Body of pancreas (tissue), 4 donors: ENCODE measurements around the gene ZNF747.

Experiments
- POLR2A ChIP-seq, 3 donors: fragments of 450-650 bp; IDR thresholded peaks; one replicate each; pipeline ENCODE4 v1.6.1; 2016; ENCODE audit warnings: antibody characterized with exemption in 3 of 3, mild to moderate bottlenecking in 2 of 3
- TF ChIP-seq, protein P1 (sequence below), 7 experiments: fragments of 450-650 bp in 4 of 7; fragments of 200-600 bp in 3 of 7; sonication (generic) in 3 of 7; IDR thresholded peaks; one replicate each; pipeline ENCODE4 v1.5.1; 2016 to 2019; ENCODE audit warnings: antibody characterized with exemption in 7 of 7

DNA sequence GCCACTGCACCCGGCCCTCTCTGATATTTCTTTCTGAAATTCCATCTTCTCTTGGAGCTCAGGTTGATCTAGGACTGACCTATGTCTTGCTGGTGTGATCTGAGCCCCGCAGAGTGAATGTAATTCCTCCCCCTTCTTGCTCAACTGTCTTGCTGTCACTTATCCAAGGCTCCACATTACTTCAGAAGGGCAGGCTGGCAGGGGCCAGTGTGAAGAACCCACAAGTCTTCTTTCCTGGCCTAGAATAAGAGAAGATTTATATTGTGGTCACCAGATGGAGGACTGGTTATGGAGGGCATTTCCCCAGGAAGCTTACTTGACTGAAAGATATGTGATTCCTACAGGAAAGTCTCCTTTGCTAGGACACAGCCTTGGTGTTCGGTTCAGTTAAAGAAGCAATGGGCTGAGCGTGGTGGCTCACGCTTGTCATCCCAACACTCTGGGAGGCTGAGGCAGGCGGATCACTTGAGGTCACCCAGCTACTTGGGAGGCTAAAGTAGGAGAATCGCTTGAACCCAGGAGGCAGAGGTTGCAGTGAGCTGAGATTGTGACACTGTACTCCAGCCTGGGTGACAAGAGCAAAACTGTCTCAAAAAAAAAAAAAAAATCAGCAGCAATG, 48.7 kb downstream of the ZNF747 start:
- TF ChIP-seq, protein P1, sequence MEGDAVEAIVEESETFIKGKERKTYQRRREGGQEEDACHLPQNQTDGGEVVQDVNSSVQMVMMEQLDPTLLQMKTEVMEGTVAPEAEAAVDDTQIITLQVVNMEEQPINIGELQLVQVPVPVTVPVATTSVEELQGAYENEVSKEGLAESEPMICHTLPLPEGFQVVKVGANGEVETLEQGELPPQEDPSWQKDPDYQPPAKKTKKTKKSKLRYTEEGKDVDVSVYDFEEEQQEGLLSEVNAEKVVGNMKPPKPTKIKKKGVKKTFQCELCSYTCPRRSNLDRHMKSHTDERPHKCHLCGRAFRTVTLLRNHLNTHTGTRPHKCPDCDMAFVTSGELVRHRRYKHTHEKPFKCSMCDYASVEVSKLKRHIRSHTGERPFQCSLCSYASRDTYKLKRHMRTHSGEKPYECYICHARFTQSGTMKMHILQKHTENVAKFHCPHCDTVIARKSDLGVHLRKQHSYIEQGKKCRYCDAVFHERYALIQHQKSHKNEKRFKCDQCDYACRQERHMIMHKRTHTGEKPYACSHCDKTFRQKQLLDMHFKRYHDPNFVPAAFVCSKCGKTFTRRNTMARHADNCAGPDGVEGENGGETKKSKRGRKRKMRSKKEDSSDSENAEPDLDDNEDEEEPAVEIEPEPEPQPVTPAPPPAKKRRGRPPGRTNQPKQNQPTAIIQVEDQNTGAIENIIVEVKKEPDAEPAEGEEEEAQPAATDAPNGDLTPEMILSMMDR (IDR thresholded peaks at IDR 0.05), result no peak
- no peak for TF ChIP-seq POLR2A (IDR thresholded peaks at IDR 0.05)
